Omental fat pad (tissue), 4 donors: ENCODE results near the gene UQCC5. TPM values are rescaled to one million over a fixed set of nuclear protein-coding genes. Genes with fewer than 3 reads are reported as not detected.

ENCODE experiments used
- ATAC-seq: fragments of 150-250 bp; one replicate; pipeline ENCODE4 v1.9.1; 2016; ENCODE audit warnings: mild to moderate bottlenecking, moderate library complexity; ENCODE audit not compliant: low FRiP score
- DNase-seq: peaks from one replicate; pipeline ENCODE4 v3.0.0-alpha.2; 2019; ENCODE audit warnings: low spot score
- CTCF ChIP-seq, 3 donors: fragments of 450-650 bp; IDR thresholded peaks; one replicate each; pipeline ENCODE4 v1.5.1; 2016 to 2017; ENCODE audit warnings: antibody characterized with exemption in 3 of 3, mild to moderate bottlenecking in 3 of 3, moderate library complexity in 2 of 3
- total RNA-seq, 4 donors: library from RNA; depleted of rRNA; stranded (reverse); fragments of >200 nt; gene quantifications; one replicate each; pipeline ENCODE4 v1.1.0, GENCODE V29; 2016

The UQCC5 gene
- total RNA-seq, 4 donors from 2014 or later = 3.2 to 27.9 (median 13.8) TPM

GRCh38 chr3:52490939-52491526 lies 45.4 kb upstream of the UQCC5 start:
- no peak for TF ChIP-seq CTCF (IDR thresholded peaks at IDR 0.05)
- DNase-seq (no peak), ATAC-seq (no peak)

- TF ChIP-seq CTCF (IDR thresholded peaks at IDR 0.05) = no peak
- no peak for ATAC-seq
- no peak for DNase-seq
These were observed 44.3 kb upstream of the UQCC5 start for GRCh38 chr3:52492059-52492458.

GRCh38 chr3:52493232-52494017 lies 43.0 kb upstream of the UQCC5 start:
- no peak for DNase-seq
- TF ChIP-seq CTCF (IDR thresholded peaks at IDR 0.05) = no peak
- ATAC-seq = no peak

- DNase-seq (no peak), ATAC-seq (no peak)
- TF ChIP-seq CTCF (IDR thresholded peaks at IDR 0.05) = no peak
These were observed 42.0 kb upstream of the UQCC5 start for GRCh38 chr3:52494445-52494844.

GRCh38 chr3:52494886-52495495 lies 41.4 kb upstream of the UQCC5 start, which contains the start of gene STAB1:
TSS of gene STAB1 (plus strand) at chr3:52495338. CDS start at chr3:52495414, 76 bp downstream.
- TF ChIP-seq CTCF (IDR thresholded peaks at IDR 0.05) = no peak
- ATAC-seq (peak; percentile 14), DNase-seq (no peak)

GRCh38 chr3:52495777-52496602 lies 40.4 kb upstream of the UQCC5 start:
- ATAC-seq = peak; percentile 10
- DNase-seq = no peak
- no peak for TF ChIP-seq CTCF (IDR thresholded peaks at IDR 0.05)
